Gastrocnemius medialis (tissue), 4 donors: ENCODE measurements around the gene KLF16. TPM values are rescaled to one million over a fixed set of nuclear protein-coding genes. Genes with fewer than 3 reads are reported as not detected.

ENCODE experiments used
- ATAC-seq, 2 donors: fragments of 150-250 bp; one replicate each; pipeline ENCODE4 v1.9.1; 2016
- DNase-seq, 2 donors: peaks; one replicate each; pipeline ENCODE4 v3.0.0-alpha.2; 2019
- H3K27ac ChIP-seq, 4 donors: fragments of 200-600 bp; sonication (generic); 1 replicate in 1 of 4; 2 replicates in 3 of 4; pipeline ENCODE4 v1.5.1; 2016 to 2018; ENCODE audit warnings: mild to moderate bottlenecking in 2 of 4, moderate library complexity in 1 of 4
- H3K27me3 ChIP-seq, 3 donors: fragments of 200-600 bp; sonication (generic) in 2 of 3; 1 replicate in 1 of 3; 2 replicates in 2 of 3; pipeline versions ENCODE4 v1.5.1 to v1.6.0; 2016 to 2019; ENCODE audit warnings: mild to moderate bottlenecking in 1 of 3, moderate library complexity in 1 of 3
- H3K36me3 ChIP-seq, 2 donors: fragments of 200-600 bp; sonication (generic) in 1 of 2; one replicate each; pipeline ENCODE4 v1.5.1; 2017 to 2018
- H3K4me1 ChIP-seq, 2 donors: fragments of 200-600 bp; sonication (generic) in 1 of 2; one replicate each; pipeline ENCODE4 v1.5.1; 2016 to 2017; ENCODE audit warnings: mild to moderate bottlenecking in 2 of 2
- H3K4me3 ChIP-seq, 4 donors: fragments of 200-600 bp; sonication (generic) in 3 of 4; 1 replicate in 1 of 4; 2 replicates in 3 of 4; pipeline ENCODE4 v1.5.1; 2016 to 2019; ENCODE audit warnings: mild to moderate bottlenecking in 2 of 4
- H3K9me3 ChIP-seq, 3 donors: fragments of 200-600 bp; sonication (generic) in 2 of 3; 1 replicate in 1 of 3; 2 replicates in 2 of 3; pipeline ENCODE4 v1.5.1; 2016 to 2019
- POLR2A ChIP-seq, 2 donors: fragments of 450-650 bp; IDR thresholded peaks; one replicate each; pipeline ENCODE4 v1.6.1; 2017; ENCODE audit warnings: antibody characterized with exemption in 2 of 2, mild to moderate bottlenecking in 2 of 2, moderate library complexity in 2 of 2
- in situ Hi-C, 4 donors: fragments of 200-750 bp; cut with MboI; loops; one replicate each; pipeline versions ENCODE4 v1.15.0 to v1.8.0; 2017; ENCODE audit warnings: low sequenced_read_pairs in 4 of 4
- intact Hi-C: fragments of 100-400 bp; cut with DNase I; formaldehyde crosslinking; loops from one replicate; pipeline ENCODE4 v1.15.1; 2023; ENCODE audit warnings: low total_unique reads
- total RNA-seq, 4 donors: library from RNA; depleted of rRNA; stranded (reverse); fragments of >200 nt; gene quantifications; one replicate each; pipeline versions ENCODE4 v1.1.0 to v1.2.3, GENCODE V29; 2016
- TF ChIP-seq, protein P1 (sequence below), 5 experiments: fragments of 450-650 bp in 3 of 5; fragments of 200-600 bp in 2 of 5; sonication (generic) in 2 of 5; IDR thresholded peaks in 4 of 5; conservative IDR thresholded peaks in 1 of 5; 1 replicate in 4 of 5; 2 replicates in 1 of 5; pipeline ENCODE4 v1.5.1; 2016 to 2019; ENCODE audit warnings: antibody characterized with exemption in 5 of 5, mild to moderate bottlenecking in 3 of 5, moderate library complexity in 3 of 5

Gene KLF16
- total RNA-seq, 4 donors from 2014 or later: 0.58 to 4.0 (median 1.4) TPM

DNA sequence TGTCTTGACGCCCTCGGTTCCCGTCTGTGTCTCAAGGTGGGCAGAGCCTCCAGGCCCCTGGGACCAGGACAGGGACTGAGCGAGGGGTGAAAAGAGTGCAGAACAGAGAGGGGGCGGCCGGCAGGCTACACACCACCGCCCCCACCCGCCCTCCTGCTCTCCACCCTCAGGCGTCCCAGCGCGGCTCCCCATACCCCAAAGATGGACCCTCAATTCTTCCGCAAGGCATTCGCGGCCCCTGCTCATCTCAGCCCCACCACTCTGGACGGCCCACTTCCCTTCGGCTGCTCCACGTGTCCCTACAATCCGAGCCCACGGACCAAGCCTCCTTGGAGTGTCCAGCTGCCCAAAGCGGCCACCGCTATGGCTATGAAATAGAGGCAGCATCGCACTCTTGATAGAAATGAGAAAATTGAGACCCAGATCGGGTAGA is 1.8 kb downstream of the KLF16 start:
- in situ Hi-C loops (no loop called here), intact Hi-C loops (loop anchor here (10.0 kb wide), 1 partner anchor 477 kb away; the partner anchor contains the start of gene NDUFS7)
- Histone ChIP-seq H3K36me3 (no peaks in the 10 kb centered on the region), H3K4me3 (peak overlapping the region in 3 of 4 donors; percentile 59 to 90 (median 71)), H3K4me1 (peaks cover 5 to 26% of the 10 kb centered on the region in 2 donors), H3K9me3 (no peaks in the 10 kb centered on the region), H3K27me3 (peaks cover 6 to 9% (median 8%) of the 10 kb centered on the region in 3 donors), H3K27ac (peak overlapping the region in 3 of 4 donors; percentile 59 to 67 (median 65))
- DNase-seq (no peak), ATAC-seq (no peak)
- no peak for TF ChIP-seq POLR2A (IDR thresholded peaks at IDR 0.05)
- TF ChIP-seq, protein P1, sequence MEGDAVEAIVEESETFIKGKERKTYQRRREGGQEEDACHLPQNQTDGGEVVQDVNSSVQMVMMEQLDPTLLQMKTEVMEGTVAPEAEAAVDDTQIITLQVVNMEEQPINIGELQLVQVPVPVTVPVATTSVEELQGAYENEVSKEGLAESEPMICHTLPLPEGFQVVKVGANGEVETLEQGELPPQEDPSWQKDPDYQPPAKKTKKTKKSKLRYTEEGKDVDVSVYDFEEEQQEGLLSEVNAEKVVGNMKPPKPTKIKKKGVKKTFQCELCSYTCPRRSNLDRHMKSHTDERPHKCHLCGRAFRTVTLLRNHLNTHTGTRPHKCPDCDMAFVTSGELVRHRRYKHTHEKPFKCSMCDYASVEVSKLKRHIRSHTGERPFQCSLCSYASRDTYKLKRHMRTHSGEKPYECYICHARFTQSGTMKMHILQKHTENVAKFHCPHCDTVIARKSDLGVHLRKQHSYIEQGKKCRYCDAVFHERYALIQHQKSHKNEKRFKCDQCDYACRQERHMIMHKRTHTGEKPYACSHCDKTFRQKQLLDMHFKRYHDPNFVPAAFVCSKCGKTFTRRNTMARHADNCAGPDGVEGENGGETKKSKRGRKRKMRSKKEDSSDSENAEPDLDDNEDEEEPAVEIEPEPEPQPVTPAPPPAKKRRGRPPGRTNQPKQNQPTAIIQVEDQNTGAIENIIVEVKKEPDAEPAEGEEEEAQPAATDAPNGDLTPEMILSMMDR (IDR thresholded peaks at IDR 0.05 in 4 of 5, conservative IDR thresholded peaks at IDR 0.05 in 1 of 5): no peak

- DNase-seq (no peak), ATAC-seq (no peak)
- in situ Hi-C loops: no loop called here
- H3K4me3 ChIP-seq: no peak overlapping the region
- H3K9me3 ChIP-seq: no peaks in the 10 kb centered on the region
- intact Hi-C loops: loop anchor here (10.0 kb wide), 1 partner anchor 476 kb away; the partner anchor contains the start of gene NDUFS7
- peaks cover 7 to 11% (median 8%) of the 10 kb centered on the region in 3 donors for H3K27me3 ChIP-seq
- peaks cover 11 to 32% of the 10 kb centered on the region in 2 donors for H3K4me1 ChIP-seq
- no peaks in the 10 kb centered on the region for H3K36me3 ChIP-seq
- TF ChIP-seq, protein P1 (IDR thresholded peaks at IDR 0.05 in 4 of 5, conservative IDR thresholded peaks at IDR 0.05 in 1 of 5): no peak
- TF ChIP-seq POLR2A (IDR thresholded peaks at IDR 0.05): no peak
- peak overlapping the region in 1 of 4 donors; percentile 5 for H3K27ac ChIP-seq
Measured at GRCh38 chr19:1860821-1861598, 2.4 kb downstream of the KLF16 start.

GRCh38 chr19:1860042-1860775 is 3.2 kb downstream of the KLF16 start:
- intact Hi-C loops: loop anchor here (10.0 kb wide), 1 partner anchor 475 kb away; the partner anchor contains the start of gene NDUFS7
- Histone ChIP-seq H3K27ac (no peak overlapping the region), H3K36me3 (no peaks in the 10 kb centered on the region), H3K27me3 (peaks cover 8 to 14% (median 8%) of the 10 kb centered on the region in 3 donors), H3K9me3 (no peaks in the 10 kb centered on the region), H3K4me3 (no peak overlapping the region), H3K4me1 (peaks cover 16 to 37% of the 10 kb centered on the region in 2 donors)
- in situ Hi-C loops: no loop called here
- DNase-seq (no peak), ATAC-seq (no peak)
- no peak for TF ChIP-seq POLR2A (IDR thresholded peaks at IDR 0.05)
- TF ChIP-seq, protein P1 (IDR thresholded peaks at IDR 0.05 in 4 of 5, conservative IDR thresholded peaks at IDR 0.05 in 1 of 5): no peak

GRCh38 chr19:1859331-1859781 is 4.0 kb downstream of the KLF16 start:
- Histone ChIP-seq H3K4me3 (no peak overlapping the region), H3K4me1 (peaks cover 21 to 35% of the 10 kb centered on the region in 2 donors), H3K27me3 (peaks cover 8 to 14% (median 8%) of the 10 kb centered on the region in 3 donors), H3K27ac (peak overlapping the region in 2 of 4 donors; percentile 73 to 82), H3K9me3 (no peaks in the 10 kb centered on the region), H3K36me3 (no peaks in the 10 kb centered on the region)
- ATAC-seq: no peak
- no peak for DNase-seq
- intact Hi-C loops (no loop called here), in situ Hi-C loops (no loop called here)
- TF ChIP-seq, protein P1 (IDR thresholded peaks at IDR 0.05 in 4 of 5, conservative IDR thresholded peaks at IDR 0.05 in 1 of 5): no peak
- no peak for TF ChIP-seq POLR2A (IDR thresholded peaks at IDR 0.05)
